K562 (cell line): ENCODE data around the gene AGAP1. TPM values are rescaled to one million over a fixed set of nuclear protein-coding genes. Genes with fewer than 3 reads are reported as not detected.

Source experiments
- ATAC-seq: fragments of 200-7000 bp; cut with Tn5 transposase; 3 replicates; pipeline ENCODE4 v1.9.1; 2020; ENCODE audit warnings: moderate library complexity
- BruUV-seq: library from RNA; stranded (reverse); fragments of 400-500 nt; replicated peaks from 2 replicates; lab custom pipeline; 2021; lab: Mats Ljungman, UMichigan
- CTCF ChIA-PET: fragments of 300-600 bp; formaldehyde crosslinking; extraction: SDS; loops from one replicate; lab custom pipeline; 2021; ENCODE audit warnings: low intra/inter-chr PET ratio; lab: Yijun Ruan, JAX
- POLR2A ChIA-PET: fragments of 300-600, 350-650 bp; sonication (Branson Sonifier 250); formaldehyde crosslinking; extraction: SDS; loops from one replicate; lab custom pipeline; 2021; ENCODE audit warnings: antibody characterized with exemption, inconsistent platforms; lab: Yijun Ruan, JAX
- DNase-seq, 4 experiments: peaks; one replicate each; pipeline versions ENCODE4 v3.0.0 to v3.0.0-alpha.2; 2011 to 2018; ENCODE audit warnings: low spot score in 3 of 4, mixed read lengths in 3 of 4; ENCODE audit errors: extremely low read depth in 1 of 4
- FAIRE-seq: peaks from 2 replicates; lab custom pipeline; 2011; peaks lifted over from hg19 to GRCh38; lab: Jason Lieb, UNC
- H2AFZ ChIP-seq: 2 replicates; pipeline ENCODE4 v1.6.0; 2011; ENCODE audit warnings: low read depth, low read length, control low read depth, inconsistent platforms
- H3K27ac ChIP-seq: fragments of 200-600 bp; 3 replicates; pipeline ENCODE4 v1.8.0; 2011; ENCODE audit warnings: low read depth, mild to moderate bottlenecking, control low read depth, inconsistent platforms, low read length, moderate library complexity, mixed read lengths; ENCODE audit errors: extremely low read depth
- H3K27me3 ChIP-seq, 2 experiments: fragments of 300-600 bp in 1 of 2; 2 replicates in 1 of 2; 3 replicates in 1 of 2; pipeline versions ENCODE4 v1.6.0 to v1.8.0; 2011; ENCODE audit warnings: inconsistent platforms in 2 of 2, low read length in 2 of 2, mild to moderate bottlenecking in 1 of 2, mixed read lengths in 1 of 2, moderate library complexity in 1 of 2; ENCODE audit not compliant: control insufficient read depth in 2 of 2, insufficient read depth in 2 of 2
- H3K36me3 ChIP-seq: fragments of 300-600 bp; 3 replicates; pipeline ENCODE4 v1.8.0; 2011; ENCODE audit warnings: mild to moderate bottlenecking, low read length, inconsistent platforms; ENCODE audit not compliant: control insufficient read depth, insufficient read depth
- H3K4me1 ChIP-seq, 2 experiments: fragments of 200-600 bp in 1 of 2; replicated peaks in 1 of 2; 2 replicates in 1 of 2; 3 replicates in 1 of 2; pipeline versions ENCODE4 v1.5.1 to v1.8.0; 2011; ENCODE audit warnings: inconsistent platforms in 2 of 2, low read length in 2 of 2, mild to moderate bottlenecking in 1 of 2, mixed read lengths in 1 of 2, moderate library complexity in 1 of 2; ENCODE audit not compliant: control insufficient read depth in 2 of 2, insufficient read depth in 2 of 2
- H3K4me2 ChIP-seq: 2 replicates; pipeline ENCODE4 v1.6.1; 2011; ENCODE audit warnings: low read length, control low read depth, inconsistent platforms, mixed read lengths; ENCODE audit not compliant: insufficient read depth
- H3K4me3 ChIP-seq: fragments of 200-600 bp; sonication (generic), shearing (Covaris generic); 2 replicates; pipeline ENCODE4 v1.5.1; 2016; ENCODE audit warnings: control low read depth, inconsistent platforms
- H3K79me2 ChIP-seq: fragments of 200-600 bp; 3 replicates; pipeline ENCODE4 v1.8.0; 2011; ENCODE audit warnings: low read length, inconsistent platforms; ENCODE audit not compliant: control insufficient read depth, insufficient read depth
- H3K9ac ChIP-seq, 2 experiments: 2 replicates each; pipeline versions ENCODE4 v1.6.0 to v1.6.1; 2011; ENCODE audit warnings: low read depth in 2 of 2, low read length in 2 of 2, control low read depth in 1 of 2, inconsistent platforms in 1 of 2, mild to moderate bottlenecking in 1 of 2, mixed read lengths in 1 of 2; ENCODE audit not compliant: insufficient read depth in 1 of 2
- H3K9me1 ChIP-seq: one replicate; pipeline ENCODE4 v1.6.0; 2011; ENCODE audit warnings: inconsistent platforms, mild to moderate bottlenecking, low read length, moderate library complexity; ENCODE audit not compliant: control insufficient read depth, insufficient read depth
- H3K9me3 ChIP-seq: replicated peaks from 2 replicates; pipeline ENCODE4 v1.5.1; 2011; ENCODE audit warnings: low read depth, low read length, inconsistent platforms; ENCODE audit not compliant: control insufficient read depth, insufficient read depth
- H4K20me1 ChIP-seq: replicated peaks from 2 replicates; pipeline ENCODE4 v1.6.1; 2011; ENCODE audit warnings: low read length, inconsistent platforms, mixed read lengths; ENCODE audit not compliant: control insufficient read depth, insufficient read depth
- DMBX1 ChIP-seq: fragments of 250-450 bp; sonication (Bioruptor Pico); IDR thresholded peaks from 2 replicates; pipeline ENCODE4 v1.8.0; 2022; ENCODE audit warnings: inconsistent platforms, mild to moderate bottlenecking, moderate library complexity, borderline replicate concordance
- GATAD2A ChIP-seq: fragments of 450-650 bp; IDR thresholded peaks from 2 replicates; pipeline ENCODE4 v1.6.1; 2017
- HDAC6 ChIP-seq: IDR thresholded peaks from 2 replicates; pipeline ENCODE4 v1.6.1; 2012; ENCODE audit warnings: low read depth, mild to moderate bottlenecking, control low read depth, inconsistent platforms, low read length, moderate library complexity
- HINFP ChIP-seq: fragments of 450-650 bp; conservative IDR thresholded peaks from 2 replicates; pipeline ENCODE4 v1.6.1; 2016; ENCODE audit warnings: missing genetic modification characterization, low read depth, mild to moderate bottlenecking, control low read depth, missing compliant biosample characterization
- LARP7 ChIP-seq: fragments of 450-650 bp; IDR thresholded peaks from 2 replicates; pipeline ENCODE4 v1.6.1; 2016
- MXD1 ChIP-seq: fragments of 250-450 bp; sonication (Bioruptor Pico); IDR thresholded peaks from 2 replicates; pipeline ENCODE4 v1.8.0; 2021; ENCODE audit warnings: borderline replicate concordance, mild to moderate bottlenecking, moderate library complexity; ENCODE audit not compliant: poor library complexity, severe bottlenecking
- NCOA1 ChIP-seq: fragments of 450-650 bp; IDR thresholded peaks from 2 replicates; pipeline ENCODE4 v1.6.1; 2016; ENCODE audit warnings: low read depth
- NR1H2 ChIP-seq: sonication (generic); formaldehyde crosslinking; IDR thresholded peaks from 2 replicates; pipeline ENCODE4 v1.4.0; 2020; ENCODE audit warnings: mild to moderate bottlenecking, missing genetic modification reagents
- XRCC5 ChIP-seq: fragments of 200-400 bp; formaldehyde crosslinking; IDR thresholded peaks from 2 replicates; pipeline ENCODE4 v1.6.1; 2017; ENCODE audit warnings: low read depth, mild to moderate bottlenecking, low read length
- ZFX ChIP-seq: sonication (generic); formaldehyde crosslinking; IDR thresholded peaks from 2 replicates; pipeline ENCODE4 v1.8.0; 2022; ENCODE audit warnings: mild to moderate bottlenecking, missing genetic modification reagents, moderate library complexity
- ZNF184 ChIP-seq: sonication (generic); formaldehyde crosslinking; IDR thresholded peaks from 2 replicates; pipeline ENCODE4 v1.5.0; 2020; ENCODE audit warnings: missing genetic modification reagents
- ZNF277 ChIP-seq: fragments of 250-450 bp; sonication (Bioruptor Pico); IDR thresholded peaks from 2 replicates; pipeline ENCODE4 v1.8.0; 2022; ENCODE audit warnings: inconsistent platforms, mild to moderate bottlenecking, moderate library complexity, borderline replicate concordance
- ZSCAN29 ChIP-seq: fragments of 450-650 bp; IDR thresholded peaks from 2 replicates; pipeline ENCODE4 v1.6.1; 2017
- WGBS: fragments of 100-300 bp; shearing (Covaris generic); methylation state at CpG from one replicate; pipeline ENCODE4 v1.1.6; 2016; ENCODE audit warnings: low coverage, mixed read lengths; ENCODE audit not compliant: insufficient coverage; ENCODE audit errors: missing lambda C conversion rate; 5-methylcytosine and 5-hydroxymethylcytosine counted together
- in situ Hi-C: fragments of 300-500 bp; cut with MboI; formaldehyde crosslinking; loops from 4 replicates; pipeline ENCODE4 v1.15.0; 2018; ENCODE audit warnings: inconsistent platforms, mixed read lengths
- intact Hi-C: fragments of 100-400 bp; cut with micrococcal nuclease; formaldehyde crosslinking; loops from 2 replicates; pipeline ENCODE4 v1.14.2; 2022
- polyA plus RNA-seq, 8 experiments: library from polyadenylated mRNA; depleted of rRNA in 4 of 8; stranded (reverse) in 5 of 8; unstranded in 3 of 8; fragments of >200 nt; fragmentation: Nextera tagmentation in 2 of 8; fragmentation: Illumina TruSeq in 1 of 8; extraction: Ambion mirVana in 2 of 8; extraction: Trizol in 1 of 8; gene quantifications; 2 replicates each; pipeline versions ENCODE4 v1.2.1 to v1.2.3, GENCODE V29; 2011 to 2014; ENCODE audit warnings: inconsistent platforms in 1 of 8, missing spikeins in 1 of 8
- total RNA-seq, 7 experiments: library from RNA; depleted of rRNA in 6 of 7; stranded (reverse); fragments of >200 nt in 6 of 7; fragmentation: Illumina TruSeq in 2 of 7; extraction: Trizol in 2 of 7; gene quantifications; 2 replicates each; pipeline versions ENCODE4 v1.2.1 to v1.2.3, GENCODE V29; 2011 to 2021; ENCODE audit warnings: low replicate concordance in 1 of 7

The AGAP1 gene
- total and polyA plus RNA-seq, 9 of the 15 experiments (the other 6 are each of a cell fraction or from before 2014, with no cell fraction given): 1.3 to 24.0 (median 10.6) TPM

GRCh38 chr2:235721625-235722024 is 227.8 kb downstream of the AGAP1 start:
- Histone ChIP-seq H3K9me1 (no peaks in the 10 kb centered on the region), H3K79me2 (no peaks in the 10 kb centered on the region), H3K9ac (no peak overlapping the region), H4K20me1 (no peaks in the 10 kb centered on the region; the same call in 1 of the 2 replicates), H3K4me2 (no peak overlapping the region), H3K36me3 (peaks cover 20% of the 10 kb centered on the region; the same call in 1 of the 3 replicates), H3K9me3 (no peaks in the 10 kb centered on the region), H3K4me3 (no peak overlapping the region), H3K27me3 (no peaks in the 10 kb centered on the region), H3K4me1 (peaks cover 0 to 7% of the 10 kb centered on the region in 2 experiments; a peak in 2 of 5 replicates), H2AFZ (no peak overlapping the region)
- no peak for ATAC-seq
- POLR2A ChIA-PET: interaction anchor here (1.0 kb wide), 1 partner anchor 10 kb away, joined by 3 read pairs; no protein-coding TSS in a partner anchor
- CTCF ChIA-PET: no interaction called here
- in situ Hi-C loops: no loop called here
- no peak for DNase-seq
- WGBS: 90% methylated on average over 3 of the region's 3 CpGs
- FAIRE-seq: no peak
- TF ChIP-seq ZSCAN29: no peak
- no peak for TF ChIP-seq MXD1 (CRISPR knock-in tag)
- TF ChIP-seq HINFP (tag): no peak
- TF ChIP-seq HDAC6: no peak
- TF ChIP-seq LARP7: no peak
- no peak for TF ChIP-seq NCOA1
- no peak for TF ChIP-seq DMBX1 (CRISPR knock-in tag)
- TF ChIP-seq GATAD2A: no peak
- TF ChIP-seq ZNF277 (CRISPR knock-in tag): no peak
- TF ChIP-seq ZFX (CRISPR knock-in tag): no peak
- no peak for TF ChIP-seq NR1H2 (CRISPR knock-in tag)
- no peak for TF ChIP-seq ZNF184 (CRISPR knock-in tag)
- no peak for TF ChIP-seq XRCC5
- TF ChIP-seq, all 486 proteins: peak for 0
- H3K27ac ChIP-seq: no peak overlapping the region
- intact Hi-C loops: no loop called here
- no TSS peak for BruUV-seq
